GDM1 (cell line): ENCODE measurements around the gene SULT2B1.
A peak's percentile ranks its signal among the peaks of the same experiment; 100 is the strongest.
"Not testable (repeated sequence)": the region's sequence is repeated elsewhere in the genome, so short reads cannot be mapped to it uniquely, and the experiment has no call there.

ENCODE experiments used
- DNase-seq: peaks from one replicate; lab custom pipeline; 2025; lab: John Stamatoyannopoulos, UW

SULT2B1 gene

GRCh38 chr19:48558018-48558684 lies 6.2 kb downstream of the SULT2B1 start:
- DNase-seq = no peak

GRCh38 chr19:48560095-48560530 lies 8.1 kb downstream of the SULT2B1 start:
- no peak for DNase-seq

- no peak for DNase-seq
Measured at GRCh38 chr19:48561412-48561811, 9.4 kb downstream of the SULT2B1 start.

GRCh38 chr19:48565090-48565489 lies 13.1 kb downstream of the SULT2B1 start:
- DNase-seq = no peak

- DNase-seq = peak; percentile 26
Measured at GRCh38 chr19:48568345-48568886, 16.4 kb downstream of the SULT2B1 start.

DNA sequence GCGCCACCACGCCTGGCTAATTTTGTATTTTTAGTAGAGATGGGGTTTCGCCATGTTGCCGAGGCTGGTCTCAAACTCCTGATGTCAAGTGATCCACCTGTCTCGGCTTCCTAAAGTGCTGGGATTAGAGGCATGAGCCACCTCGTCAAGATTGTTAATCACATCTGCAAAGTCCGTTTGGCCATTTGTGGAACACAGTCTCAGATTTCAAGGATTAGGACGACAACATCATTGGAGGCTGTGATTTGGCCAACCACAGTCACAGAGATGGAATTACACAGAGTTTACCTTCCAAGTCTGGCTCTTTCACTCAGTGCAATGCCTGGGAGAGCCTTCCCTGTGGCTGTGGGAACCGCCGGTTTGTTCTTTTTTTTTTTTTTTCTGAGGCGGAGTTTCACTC lies 17.8 kb downstream of the SULT2B1 start:
- no peak for DNase-seq

- no peak for DNase-seq
Measured at GRCh38 chr19:48571378-48572162, 19.6 kb downstream of the SULT2B1 start.

GRCh38 chr19:48573163-48573505 lies 21.2 kb downstream of the SULT2B1 start:
- no peak for DNase-seq

GRCh38 chr19:48575931-48576622 lies 24.1 kb downstream of the SULT2B1 start:
- no peak for DNase-seq

GRCh38 chr19:48577908-48578307 lies 25.9 kb downstream of the SULT2B1 start:
- not testable (repeated sequence) for DNase-seq

DNA sequence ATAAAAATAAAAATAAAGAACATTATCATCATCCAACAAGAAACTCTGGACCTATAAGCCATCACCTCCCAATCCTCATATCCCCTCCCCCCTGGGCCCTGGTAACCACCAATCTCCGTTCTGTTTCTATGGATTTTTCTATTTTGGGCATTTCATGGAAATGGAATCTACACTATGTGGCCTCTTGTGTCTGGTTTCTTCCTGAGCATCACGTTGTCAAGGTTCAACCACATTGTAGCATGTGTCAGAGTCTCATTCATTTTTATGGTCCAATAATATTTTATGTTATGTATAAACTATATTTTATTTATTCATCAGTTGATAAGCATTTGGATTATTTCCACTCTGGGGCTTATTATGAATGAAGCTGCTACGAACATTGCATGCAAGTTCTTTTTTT lies 26.9 kb downstream of the SULT2B1 start:
- no peak for DNase-seq

- DNase-seq = no peak
Measured at GRCh38 chr19:48582168-48582567, 30.2 kb downstream of the SULT2B1 start.

- no peak for DNase-seq
Measured at GRCh38 chr19:48587387-48587786, 35.4 kb downstream of the SULT2B1 start.

DNA sequence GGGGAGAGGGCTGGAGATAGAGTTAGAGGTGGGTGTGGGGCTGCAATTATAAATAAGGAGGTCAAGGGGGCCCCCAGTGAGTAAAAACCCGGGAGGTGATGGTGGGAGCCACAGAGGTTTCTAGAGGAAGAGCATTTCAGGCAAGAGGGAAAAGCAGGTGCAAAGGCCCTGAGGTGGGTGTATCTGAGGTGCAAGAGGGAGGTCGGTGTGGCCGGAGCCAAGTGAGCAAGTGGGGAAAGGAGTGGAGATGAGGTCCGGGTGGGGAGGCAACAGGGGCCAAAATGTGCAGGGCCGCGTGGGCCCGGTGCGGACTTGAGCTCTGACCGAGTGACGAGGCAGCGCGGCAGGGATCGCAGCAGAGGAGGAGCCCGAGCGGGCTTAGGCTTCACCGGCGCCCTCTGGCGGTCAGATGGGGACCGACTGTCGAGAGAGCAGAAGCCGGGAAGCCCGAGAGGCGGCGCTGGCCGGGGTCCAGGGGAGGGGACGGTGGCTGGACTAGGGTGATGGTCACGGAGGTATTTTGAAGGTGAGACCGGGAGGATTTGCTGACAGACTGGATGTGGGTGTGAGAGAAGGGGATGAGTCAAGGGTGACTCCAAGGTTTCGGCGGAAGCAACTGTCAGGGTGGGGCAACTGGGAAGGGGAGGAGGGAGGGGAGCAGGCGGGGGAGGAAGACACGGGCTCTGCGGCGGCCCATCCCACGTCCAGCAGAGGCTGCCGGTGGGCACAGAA lies 36.9 kb downstream of the SULT2B1 start:
- peak; percentile 74 for DNase-seq

GRCh38 chr19:48591021-48591420 lies 39.0 kb downstream of the SULT2B1 start:
- DNase-seq = no peak

GRCh38 chr19:48595171-48595570 lies 43.2 kb downstream of the SULT2B1 start:
- DNase-seq = no peak

- DNase-seq = no peak
Measured at GRCh38 chr19:48595833-48596232, 43.9 kb downstream of the SULT2B1 start.

- DNase-seq = no peak
Measured at GRCh38 chr19:48596237-48596636, 44.3 kb downstream of the SULT2B1 start.

DNA sequence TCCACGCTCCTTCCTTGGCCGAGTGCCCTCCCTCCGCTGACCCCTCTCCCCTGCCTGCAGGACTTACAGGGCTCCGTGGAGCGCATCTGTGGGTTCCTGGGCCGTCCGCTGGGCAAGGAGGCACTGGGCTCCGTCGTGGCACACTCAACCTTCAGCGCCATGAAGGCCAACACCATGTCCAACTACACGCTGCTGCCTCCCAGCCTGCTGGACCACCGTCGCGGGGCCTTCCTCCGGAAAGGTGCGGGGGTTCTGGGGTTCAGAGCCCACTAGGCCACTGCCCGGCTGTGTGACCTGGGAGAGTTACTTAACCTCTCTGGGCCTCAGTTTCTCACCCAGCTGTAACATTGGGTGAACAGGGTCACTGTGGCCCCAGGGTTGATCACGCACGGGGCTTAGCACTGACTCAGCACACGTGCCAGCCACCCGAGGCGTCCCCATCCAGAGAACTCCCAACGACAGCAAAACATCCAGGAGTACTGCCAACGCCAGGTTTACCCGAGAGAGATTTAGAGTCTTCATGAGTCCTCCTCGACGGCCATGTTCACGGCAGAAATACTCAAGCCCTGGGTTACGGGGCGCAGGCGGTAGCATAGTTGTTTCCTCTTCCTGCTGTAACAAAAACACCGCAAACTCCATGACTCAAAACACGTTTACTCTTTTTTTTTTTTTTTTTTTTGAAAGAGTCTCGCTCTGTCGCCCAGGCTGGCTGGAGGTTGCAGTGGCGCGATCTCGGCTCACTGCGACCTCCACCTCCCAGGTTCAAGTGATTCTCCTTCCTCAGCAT lies 44.9 kb downstream of the SULT2B1 start:
- no peak for DNase-seq

- DNase-seq = no peak
Measured at GRCh38 chr19:48598996-48599700, 47.2 kb downstream of the SULT2B1 start.
